ENCODE results near the gene SLC24A4.

DNA sequence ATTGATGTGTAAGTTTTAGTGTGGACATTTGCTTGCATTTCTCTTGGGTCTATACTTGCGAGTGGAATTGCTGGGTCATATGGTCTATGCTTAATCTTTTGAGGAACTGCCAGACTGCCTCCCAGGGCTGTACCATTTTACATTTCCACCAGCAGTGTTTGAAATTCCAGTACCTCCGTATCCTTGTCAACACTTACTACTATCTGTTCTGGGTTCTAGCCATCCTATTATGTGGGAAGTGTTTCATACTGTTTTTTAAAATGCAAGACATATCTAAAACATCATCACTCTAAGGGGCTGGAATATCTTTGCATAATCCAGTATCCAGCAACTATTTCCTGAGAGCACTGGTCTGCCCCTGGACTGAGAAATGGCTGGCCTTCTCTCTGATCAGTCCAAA, 110.4 kb downstream of the SLC24A4 start:
- TF ChIP-seq POLR2A (IDR thresholded peaks at IDR 0.05; ENCODE audit: low read length) = no peak
- TF ChIP-seq GATA1 (IDR thresholded peaks at IDR 0.05; ENCODE audit: low read depth, low read length) = no peak
